DMS 273 treated with DMSO at 0.1 percent for 48 hours (cell line): Measurements from ENCODE around the gene SMAD9.

ENCODE experiments used
- DNase-seq: peaks from one replicate; lab custom pipeline; 2025; lab: John Stamatoyannopoulos, UW

SMAD9 gene

DNA sequence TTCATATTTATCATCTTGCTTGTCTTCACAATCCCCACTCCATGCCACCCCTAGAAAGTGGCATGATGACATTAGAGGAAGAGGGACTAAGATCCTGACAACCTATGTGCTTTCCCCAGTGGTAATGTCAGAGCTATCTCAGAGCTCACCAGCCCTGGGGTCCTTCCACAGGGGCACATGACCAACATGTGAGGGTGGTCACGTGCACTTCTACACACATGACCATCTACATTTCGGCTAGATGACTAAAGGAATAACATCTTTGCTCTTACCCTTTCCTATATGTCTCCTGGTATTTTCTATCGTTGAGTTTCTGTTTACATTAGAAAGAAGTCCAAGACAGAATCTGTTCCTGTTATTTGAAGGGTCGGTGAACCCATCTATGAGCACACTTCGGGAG lies 54.8 kb downstream of the SMAD9 start:
- no peak for DNase-seq

DNA sequence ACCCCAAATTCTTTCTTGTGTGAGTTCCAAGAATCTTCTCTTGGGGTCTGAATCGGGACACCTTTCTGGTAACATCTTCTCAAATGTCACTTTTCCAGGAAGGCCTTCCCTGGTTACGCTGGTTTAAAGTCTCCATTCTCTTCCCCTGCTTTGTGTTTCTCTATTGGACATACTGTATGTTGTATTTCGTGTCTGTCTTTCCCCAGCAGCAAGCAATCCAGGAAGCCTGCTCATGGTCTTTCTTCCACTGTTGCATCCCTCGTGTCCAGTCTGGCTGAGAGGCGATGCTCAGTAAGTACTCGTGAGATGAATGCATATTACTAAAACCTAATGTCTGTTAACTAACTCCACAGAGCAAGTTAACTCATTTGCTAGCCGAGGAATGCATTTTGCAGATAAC lies 57.3 kb downstream of the SMAD9 start:
- no peak for DNase-seq

DNA sequence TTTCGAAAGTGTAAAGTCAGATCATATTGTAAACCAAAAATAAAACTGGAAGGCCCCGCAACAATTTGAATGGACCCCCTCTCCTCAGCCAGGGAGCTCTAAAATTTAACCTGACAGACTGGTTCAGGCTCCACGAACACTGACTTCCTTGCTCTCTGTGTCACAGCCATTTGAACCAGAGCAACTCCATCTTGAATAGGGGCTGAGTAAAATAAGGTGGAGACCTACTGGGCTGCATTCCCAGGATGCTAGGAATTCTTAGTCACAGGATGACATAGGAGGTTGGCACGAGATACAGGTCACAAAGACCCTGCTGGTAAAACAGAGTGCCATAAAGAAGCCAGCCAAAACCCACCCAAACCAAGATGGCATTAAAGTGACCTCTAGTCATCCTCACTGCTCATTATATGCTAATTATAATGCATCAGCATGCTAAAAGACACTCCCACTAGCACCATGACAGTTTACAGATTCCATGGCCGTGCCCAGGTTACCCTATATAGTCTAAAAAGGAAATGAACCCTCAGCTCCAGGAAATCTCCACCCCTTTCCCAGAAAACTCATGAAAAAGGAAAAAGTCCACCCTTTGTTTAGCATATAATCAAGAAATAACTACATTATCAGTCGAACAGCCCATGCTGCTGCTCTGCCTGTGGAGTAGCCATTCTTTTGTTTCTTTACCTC lies 57.9 kb downstream of the SMAD9 start:
- DNase-seq, result no peak

DNA sequence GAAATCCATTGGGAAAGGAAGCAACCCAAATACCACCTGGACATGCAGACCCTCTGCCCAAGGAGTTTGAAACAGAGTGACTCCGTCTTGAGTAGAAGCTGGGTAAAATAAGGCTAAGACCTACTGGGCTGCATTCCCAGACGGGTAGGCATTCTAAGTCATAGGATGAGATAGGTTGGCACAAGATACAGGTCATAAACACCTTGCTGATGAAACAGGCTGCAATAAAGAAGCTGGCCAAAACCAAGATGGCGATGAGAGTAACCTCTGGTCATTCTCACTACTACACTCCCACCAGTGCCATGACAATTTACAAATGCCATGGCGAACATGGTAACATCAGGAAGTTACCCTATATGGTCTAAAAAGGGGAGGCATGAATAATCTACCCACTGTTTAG lies 60.8 kb downstream of the SMAD9 start:
- no peak for DNase-seq

DNA sequence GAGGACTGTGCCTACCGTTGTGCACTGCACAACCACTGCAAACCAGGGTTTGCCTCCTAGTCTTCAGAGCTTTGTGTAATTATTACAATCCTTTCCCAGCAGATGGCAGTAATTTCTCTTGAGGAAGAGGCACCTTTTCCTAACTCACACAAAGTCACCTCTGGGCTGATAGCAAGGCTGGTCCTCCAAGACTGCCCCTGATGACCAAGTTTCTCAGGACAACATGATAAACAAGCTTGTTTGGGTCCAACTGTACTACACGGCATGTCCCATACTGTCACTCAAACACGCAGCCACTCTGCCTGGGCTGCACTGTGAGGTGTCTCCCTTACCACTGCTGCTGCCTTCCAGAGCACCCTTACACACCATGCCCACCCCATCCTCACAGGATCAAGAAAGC lies 61.7 kb downstream of the SMAD9 start:
- DNase-seq, result peak; percentile 17

DNA sequence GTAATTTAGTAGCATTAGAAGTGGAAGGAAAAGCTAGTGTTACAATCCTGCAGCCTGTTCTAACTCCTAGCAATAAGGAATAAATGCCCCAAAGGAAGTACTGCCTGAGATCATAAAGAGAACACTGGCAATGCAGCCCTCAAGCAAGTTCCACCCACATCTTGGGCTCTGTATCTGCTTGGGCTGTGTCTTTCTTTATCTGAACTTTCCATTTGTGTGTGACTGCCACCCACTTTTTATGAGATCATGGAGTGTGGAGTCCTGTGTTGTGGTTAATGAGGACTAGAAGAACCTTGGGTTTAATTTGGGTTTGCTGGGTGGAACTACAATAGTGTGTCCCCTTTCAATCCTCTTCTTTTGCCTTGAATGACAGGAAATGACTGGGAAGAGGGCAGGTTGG lies 62.8 kb downstream of the SMAD9 start:
- no peak for DNase-seq

DNA sequence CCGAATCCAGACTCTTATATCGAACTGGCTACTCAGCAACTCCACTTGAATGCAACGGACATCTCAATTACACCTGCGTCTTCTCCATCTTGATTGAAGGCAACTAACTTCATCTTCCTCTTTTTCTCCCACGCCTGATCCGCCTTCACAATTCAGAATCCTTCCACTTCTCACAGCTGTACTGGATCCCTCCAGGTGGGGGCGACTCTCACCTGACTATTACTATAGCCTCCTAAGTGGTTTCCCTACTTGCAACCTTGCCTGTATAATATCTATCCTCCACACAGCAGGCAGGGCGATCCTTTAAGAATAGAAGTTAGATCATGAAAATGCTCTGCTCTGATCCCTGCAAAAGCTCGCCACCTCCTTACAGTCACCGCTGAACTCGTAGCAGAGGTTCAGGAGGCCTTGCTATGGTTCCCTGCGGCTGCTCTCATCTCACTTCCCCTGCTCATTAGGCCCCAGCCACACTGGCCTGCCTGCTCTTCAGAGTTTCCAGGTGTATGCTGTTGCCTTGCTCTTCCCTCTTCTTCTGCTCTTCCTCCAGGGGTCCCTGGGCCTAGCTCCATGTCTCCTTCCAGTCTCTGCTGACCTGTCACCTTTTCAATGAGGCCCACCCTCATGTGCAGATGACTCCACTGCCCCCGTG lies 69.1 kb downstream of the SMAD9 start:
- DNase-seq, result no peak

DNA sequence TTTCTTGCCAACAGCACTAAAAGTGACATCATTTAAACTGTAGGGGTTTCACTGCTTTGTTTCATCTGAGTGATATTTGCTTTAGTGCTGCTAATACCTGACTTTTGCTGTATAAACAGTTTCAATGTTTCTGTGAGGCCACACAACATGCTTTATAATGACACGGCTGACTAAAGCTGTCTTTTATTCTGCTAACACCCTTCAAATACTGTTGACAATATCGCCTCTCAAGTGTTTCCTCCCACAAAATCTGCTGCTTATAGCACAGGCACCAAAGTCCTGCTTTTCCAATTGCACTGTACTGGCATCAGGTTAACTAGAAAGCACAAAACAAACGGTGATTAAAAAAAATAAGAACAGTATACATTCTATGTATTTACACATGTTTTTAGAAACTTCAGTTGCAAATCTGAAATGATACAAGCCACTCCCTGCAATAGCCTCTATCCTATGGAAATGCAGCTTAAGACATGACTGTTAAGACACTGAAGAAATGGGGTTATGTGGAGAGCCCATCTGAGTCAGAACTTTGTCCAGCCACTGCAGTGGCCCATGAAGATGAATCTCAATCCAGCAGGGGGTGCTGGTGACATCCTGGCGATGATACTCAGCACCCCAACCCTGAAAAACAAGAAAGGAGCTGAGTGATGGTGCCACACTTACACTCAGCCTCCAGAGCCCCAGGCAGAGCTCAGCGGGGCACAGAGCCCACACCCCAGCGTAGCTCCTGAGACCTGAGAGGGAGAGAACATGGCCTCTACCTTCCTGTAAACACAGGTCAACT lies 71.6 kb downstream of the SMAD9 start:
- no peak for DNase-seq

DNA sequence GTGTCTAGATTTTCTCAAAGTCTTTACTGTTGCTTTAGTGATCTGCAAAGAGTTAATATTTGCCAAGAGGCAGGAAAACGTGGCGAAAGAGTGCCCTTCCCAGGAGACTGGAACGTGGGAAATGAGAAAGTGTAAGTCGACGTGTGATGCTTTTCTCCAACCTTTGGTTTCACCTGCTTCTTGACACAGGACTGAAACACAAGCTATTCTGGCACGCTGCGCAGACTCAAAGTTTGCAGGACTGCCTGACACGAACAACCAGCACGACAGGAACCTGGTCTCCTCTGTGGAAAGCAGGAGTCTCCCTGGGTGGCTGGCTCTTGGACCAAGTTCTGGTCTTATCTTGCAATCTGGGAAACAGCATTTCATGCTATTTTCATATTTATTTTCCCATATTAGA lies 72.4 kb downstream of the SMAD9 start:
- DNase-seq, result no peak

DNA sequence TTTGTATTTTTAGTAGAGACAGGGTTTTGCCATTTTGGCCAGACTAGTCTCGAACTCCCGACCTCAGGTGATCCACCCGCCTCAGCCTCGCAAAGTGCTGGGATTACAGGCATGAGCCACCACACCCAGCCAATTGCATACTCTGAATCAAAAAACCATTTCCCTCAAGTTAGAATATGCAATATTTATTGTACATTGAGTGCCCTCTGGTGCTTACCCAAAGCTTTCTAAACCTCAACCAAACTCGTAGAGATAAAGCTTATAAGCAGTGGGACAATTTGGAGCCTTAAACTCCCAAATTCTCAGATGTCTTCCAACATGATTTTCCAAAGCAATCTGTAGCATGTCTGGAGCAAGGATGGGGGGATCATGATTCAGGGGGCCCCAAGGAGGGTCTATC lies 78.6 kb downstream of the SMAD9 start:
- DNase-seq, result no peak

DNA sequence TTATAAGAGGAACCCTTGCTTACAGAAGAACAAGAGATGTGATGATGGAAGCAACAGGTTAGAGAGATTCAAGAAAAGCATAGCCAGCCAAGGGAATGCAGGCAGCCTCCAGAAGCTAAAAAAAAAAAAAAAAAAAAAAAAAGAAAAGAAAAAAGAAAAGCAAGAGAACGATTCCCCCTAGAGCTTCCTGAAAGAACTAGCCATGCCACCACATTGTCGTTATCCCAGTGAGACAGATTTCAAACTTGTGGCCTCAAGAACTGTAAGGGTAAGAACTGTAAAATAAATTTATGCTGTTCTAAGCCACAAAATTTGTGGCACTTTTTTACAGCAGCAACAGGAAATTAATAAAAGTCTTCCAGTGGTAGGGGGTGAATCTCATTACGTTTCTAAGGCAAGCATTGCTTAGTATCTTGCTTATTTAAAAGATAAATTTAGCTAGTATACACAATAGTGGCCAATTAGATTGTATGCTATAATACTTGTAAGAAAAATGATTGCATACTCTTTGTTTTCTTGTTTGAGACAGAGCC lies 79.3 kb downstream of the SMAD9 start:
- no peak for DNase-seq

DNA sequence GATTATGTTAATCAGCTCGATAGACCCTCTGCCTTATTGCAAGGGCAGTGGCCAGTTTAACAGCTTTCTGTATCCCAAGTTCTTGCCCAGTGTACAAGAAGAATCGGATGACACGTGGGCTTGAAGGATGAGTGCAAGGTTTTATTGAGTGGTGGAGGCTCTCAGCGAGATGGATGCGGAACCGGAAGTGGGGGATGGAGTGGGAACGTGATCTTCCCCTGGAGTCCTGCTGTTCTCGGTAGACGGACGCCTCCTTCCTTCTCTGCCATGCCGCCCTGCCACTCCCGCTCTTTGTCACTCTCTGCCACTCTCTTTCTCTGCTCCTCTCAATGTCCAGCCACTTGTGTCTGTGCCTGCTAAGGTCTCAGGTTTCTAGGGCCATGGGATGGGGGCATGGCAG lies 80.1 kb downstream of the SMAD9 start:
- no peak for DNase-seq

DNA sequence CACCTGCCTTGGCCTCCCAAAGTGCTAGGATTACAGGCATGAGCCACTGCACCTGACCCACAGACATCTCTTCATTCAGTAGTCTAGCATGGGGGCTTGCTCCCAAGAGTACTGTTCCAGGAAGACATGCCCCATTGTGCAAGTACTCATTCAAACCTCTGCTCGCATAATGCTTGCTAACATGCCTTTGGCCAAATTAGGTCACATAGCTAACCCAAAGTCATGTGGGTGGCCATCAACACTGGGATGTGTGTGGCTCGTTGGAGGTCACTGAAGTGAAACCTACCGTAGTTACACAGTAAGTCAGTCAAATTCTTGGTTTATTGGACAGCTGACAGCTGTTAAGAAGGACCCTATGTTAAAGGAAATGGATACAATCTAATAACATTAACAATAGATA lies 80.8 kb downstream of the SMAD9 start:
- DNase-seq, result no peak

DNA sequence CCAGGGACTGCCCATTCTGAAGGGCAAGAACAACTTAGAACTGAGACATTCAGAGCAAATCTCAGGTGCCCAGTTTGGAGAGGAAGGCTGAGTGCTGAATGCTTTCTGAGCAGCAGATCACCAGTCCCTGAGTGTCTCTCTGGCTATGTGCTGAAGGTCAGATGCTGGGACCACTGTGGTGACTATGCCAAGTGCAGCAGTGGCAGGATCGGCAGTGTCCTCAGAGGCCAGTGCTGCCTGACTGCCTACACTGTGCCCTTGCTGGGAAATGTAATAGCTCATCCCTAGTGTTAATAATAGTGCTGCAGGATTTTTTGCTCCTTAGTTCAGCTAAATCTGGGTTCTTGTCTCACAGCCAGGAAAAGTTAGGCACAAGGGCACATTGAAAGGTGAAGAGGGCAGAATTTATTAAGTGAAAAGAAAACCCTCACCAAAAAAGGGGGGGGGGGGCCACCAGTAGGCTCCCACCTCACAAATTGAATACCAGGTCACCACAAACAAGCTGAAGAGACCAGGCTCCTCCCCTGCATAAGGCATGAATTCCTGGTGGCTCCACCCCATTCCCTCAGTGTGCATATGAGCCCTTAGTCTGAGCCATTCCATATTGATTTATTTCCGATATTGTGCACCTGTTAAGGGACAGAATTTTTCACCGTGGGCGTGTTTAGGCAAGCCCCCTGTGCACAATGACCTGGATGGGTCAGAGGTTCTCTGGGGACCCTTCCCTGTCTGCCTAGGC lies 82.5 kb downstream of the SMAD9 start:
- DNase-seq, result no peak

DNA sequence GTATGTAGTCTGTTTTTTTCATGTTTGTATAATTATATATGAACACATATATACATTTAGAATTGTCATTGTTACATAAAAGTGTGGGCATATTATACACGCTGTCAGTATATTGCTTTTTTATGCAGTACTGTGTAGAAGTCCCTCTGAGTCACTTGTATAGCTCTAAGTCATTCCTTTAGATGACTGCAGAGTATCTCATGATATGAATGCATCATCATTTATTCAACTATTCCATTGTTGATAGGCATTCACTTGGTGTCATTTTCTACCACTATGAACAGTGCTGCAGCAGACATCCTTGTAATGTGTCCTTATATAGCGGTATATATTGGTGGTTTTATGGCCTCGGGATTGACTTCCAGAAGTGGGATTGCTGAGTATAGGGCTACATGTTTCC lies 85.7 kb downstream of the SMAD9 start:
- DNase-seq, result no peak

DNA sequence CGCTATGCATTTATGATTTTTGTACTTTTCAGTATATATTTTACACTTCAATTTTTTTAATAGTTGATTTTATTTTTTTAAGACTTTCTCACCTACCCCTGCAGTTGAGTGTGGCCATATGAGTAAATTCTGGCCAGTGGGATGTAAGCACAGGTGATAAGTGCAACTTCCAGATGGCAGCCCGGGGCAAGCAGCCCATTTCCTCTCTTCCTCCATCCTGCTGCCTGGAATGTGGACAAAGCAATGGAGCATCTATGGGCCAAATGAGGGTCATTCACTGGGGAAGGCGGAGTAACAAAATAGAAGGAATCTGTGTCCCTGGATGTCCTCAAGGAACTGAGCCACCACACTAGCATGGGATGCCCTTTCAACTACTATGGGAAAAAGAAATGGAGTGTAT lies 88.7 kb downstream of the SMAD9 start:
- no peak for DNase-seq

DNA sequence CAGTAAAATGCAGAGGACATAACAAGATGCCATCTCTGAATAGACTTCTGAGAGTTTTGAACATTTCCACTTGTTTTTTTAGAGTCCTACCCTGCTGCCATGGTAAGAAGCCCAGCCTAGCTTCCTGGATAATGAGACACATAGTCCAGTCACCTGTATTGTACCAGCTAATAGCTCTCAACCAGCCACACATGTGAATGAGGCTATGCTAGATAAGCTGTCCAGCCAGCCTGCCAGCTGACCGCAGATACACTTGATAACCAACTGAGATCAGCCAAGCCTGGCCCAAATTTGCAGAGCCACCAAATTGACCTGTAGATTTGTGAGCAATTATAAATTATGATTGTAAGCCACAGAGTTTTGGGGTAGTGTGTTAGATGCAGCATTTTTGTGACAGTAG lies 90.3 kb downstream of the SMAD9 start:
- DNase-seq, result no peak

DNA sequence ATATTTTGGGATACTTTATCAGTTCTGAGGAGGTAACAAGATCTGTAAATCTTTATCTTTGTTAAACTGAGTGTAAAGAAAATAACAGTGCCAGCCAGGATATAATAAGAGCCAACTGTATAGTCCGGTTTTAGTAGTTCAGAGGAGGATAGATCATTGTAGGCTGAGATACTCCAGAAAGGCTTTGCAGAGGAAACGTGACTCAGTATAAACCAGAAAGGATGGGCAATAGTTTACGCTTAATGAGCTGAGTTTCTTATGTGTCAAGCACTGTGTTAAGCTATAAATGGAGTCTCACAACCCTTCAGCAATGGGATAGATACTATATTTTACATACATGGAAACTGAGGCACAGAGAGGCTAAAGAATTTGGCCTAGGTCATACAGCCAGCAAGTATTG lies 97.3 kb downstream of the SMAD9 start:
- no peak for DNase-seq

DNA sequence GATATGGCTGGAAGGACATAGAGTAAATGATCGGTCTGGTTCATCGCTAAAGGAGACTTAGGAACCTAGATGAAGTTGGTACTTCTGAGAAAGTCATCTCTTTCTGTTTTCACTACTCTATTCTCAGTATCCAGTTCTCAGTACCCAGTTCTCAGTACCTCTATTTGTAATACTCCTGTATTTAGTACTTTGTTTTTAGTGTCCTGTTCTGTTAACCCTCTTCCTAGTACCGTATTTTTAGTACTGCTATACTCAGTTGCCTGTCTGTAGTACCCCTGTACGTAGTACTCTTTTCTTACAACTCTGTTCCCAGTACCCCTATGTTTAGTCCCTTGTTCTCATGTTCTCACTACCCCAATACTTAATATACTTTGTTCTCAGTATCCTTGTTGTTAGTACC lies 99.8 kb downstream of the SMAD9 start:
- DNase-seq, result peak; percentile 25

DNA sequence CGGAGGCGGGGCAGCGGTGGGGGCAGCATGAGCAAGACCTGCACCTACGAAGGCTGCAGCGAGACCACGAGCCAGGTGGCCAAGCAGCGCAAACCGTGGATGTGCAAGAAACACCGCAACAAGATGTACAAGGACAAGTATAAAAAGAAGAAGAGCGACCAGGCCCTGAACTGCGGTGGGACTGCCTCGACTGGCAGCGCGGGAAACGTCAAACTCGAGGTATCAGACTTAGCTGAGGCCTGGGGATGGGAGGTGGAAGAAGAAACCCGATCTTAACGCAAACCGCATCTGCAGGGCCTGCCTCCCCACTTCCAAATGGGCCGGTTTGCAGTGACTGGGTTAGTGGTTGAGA lies 100.3 kb downstream of the SMAD9 start:
- DNase-seq, result no peak

DNA sequence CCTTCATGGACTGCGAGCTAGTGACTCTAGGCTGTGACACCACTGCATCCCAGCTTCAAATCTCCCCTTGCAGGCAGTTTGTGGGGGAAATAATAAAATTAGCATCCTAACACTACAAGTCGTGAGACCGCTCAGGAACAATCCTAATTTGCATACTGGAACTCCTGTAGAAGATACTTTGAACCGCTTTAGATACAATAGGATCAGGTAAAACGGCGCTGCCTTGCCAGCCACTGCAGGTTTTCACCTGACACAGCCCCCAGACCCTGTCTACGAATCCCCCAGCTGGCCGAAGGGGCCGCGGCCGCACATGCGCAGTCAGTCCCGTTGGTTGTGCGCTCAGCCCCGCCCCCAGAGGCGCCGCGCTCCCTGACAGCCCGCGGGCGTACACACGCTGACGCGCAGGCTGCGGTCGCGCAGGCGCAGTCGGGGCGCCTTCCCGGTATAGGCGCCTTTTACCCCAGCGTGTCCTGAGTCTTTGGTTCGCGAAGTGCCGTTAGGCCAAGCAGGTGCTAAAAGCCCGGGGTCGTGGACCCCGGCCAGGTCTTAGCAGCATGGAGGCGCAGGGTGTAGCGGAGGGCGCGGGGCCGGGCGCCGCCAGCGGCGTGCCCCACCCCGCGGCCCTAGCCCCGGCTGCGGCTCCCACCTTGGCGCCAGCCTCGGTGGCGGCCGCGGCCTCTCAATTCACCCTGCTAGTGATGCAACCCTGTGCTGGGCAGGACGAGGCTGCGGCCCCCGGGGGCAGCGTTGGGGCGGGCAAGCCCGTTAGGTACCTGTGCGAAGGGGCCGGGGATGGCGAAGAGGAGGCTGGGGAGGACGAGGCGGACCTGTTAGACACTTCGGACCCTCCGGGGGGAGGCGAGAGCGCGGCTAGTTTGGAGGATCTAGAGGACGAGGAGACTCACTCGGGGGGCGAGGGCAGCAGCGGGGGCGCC lies 101.0 kb downstream of the SMAD9 start, which contains the start of gene RFXAP:
Gene RFXAP, plus strand, starts transcription at position 419 of the 935 bp plus-strand sequence. Its CDS starts 136 bp downstream, at position 555.
- peak; percentile 26 for DNase-seq
